Neural progenitor cell (in vitro differentiated cells): Measurements from ENCODE around the gene RIPOR2. TPM values are rescaled to one million over a fixed set of nuclear protein-coding genes. Genes with fewer than 3 reads are reported as not detected.
"Not testable (repeated sequence)": the region's sequence is repeated elsewhere in the genome, so short reads cannot be mapped to it uniquely, and the experiment has no call there.

ENCODE experiments used
- DNase-seq: peaks from one replicate; pipeline ENCODE4 v3.0.0-alpha.2; 2016; ENCODE audit warnings: low spot score
- H2AFZ ChIP-seq: fragments of 200-600 bp; sonication (generic); replicated peaks from 2 replicates; pipeline ENCODE4 v1.6.1; 2016; ENCODE audit warnings: antibody characterized with exemption
- H3F3A ChIP-seq: fragments of 200-600 bp; sonication (generic); 2 replicates; pipeline ENCODE4 v1.6.1; 2016; ENCODE audit warnings: antibody characterized with exemption, low read depth
- H3K27ac ChIP-seq: fragments of 200-600 bp; sonication (generic); 2 replicates; pipeline ENCODE4 v1.5.1; 2016; ENCODE audit warnings: mild to moderate bottlenecking
- H3K27me3 ChIP-seq: fragments of 200-600 bp; sonication (generic); 2 replicates; pipeline ENCODE4 v1.6.1; 2016; ENCODE audit warnings: mild to moderate bottlenecking, moderate library complexity
- H3K36me3 ChIP-seq: fragments of 200-600 bp; sonication (generic); 2 replicates; pipeline ENCODE4 v1.5.1; 2016
- H3K4me1 ChIP-seq: fragments of 200-600 bp; sonication (generic); 2 replicates; pipeline ENCODE4 v1.6.1; 2016; ENCODE audit warnings: mixed run types
- H3K4me2 ChIP-seq: fragments of 200-600 bp; sonication (generic); 2 replicates; pipeline ENCODE4 v1.6.1; 2016
- H3K4me3 ChIP-seq: fragments of 200-600 bp; sonication (generic); 2 replicates; pipeline ENCODE4 v1.5.1; 2016
- H3K79me2 ChIP-seq: fragments of 200-600 bp; sonication (generic); 2 replicates; pipeline ENCODE4 v1.6.1; 2016; ENCODE audit warnings: low read depth
- H3K9ac ChIP-seq: fragments of 200-600 bp; sonication (generic); 2 replicates; pipeline ENCODE4 v1.6.1; 2016
- H3K9me3 ChIP-seq: fragments of 200-600 bp; sonication (generic); 2 replicates; pipeline ENCODE4 v1.5.1; 2016; ENCODE audit warnings: low read depth
- H4K20me1 ChIP-seq: fragments of 200-600 bp; sonication (generic); 2 replicates; pipeline ENCODE4 v1.6.1; 2016; ENCODE audit warnings: low read depth
- H3K27ac Mint-ChIP-seq: 3 replicates; pipeline ENCODE4 v1.8.0; 2021; ENCODE audit warnings: mixed read lengths
- H3K27me3 Mint-ChIP-seq: 2 replicates; pipeline ENCODE4 v1.8.0; 2022; ENCODE audit warnings: low read depth, mild to moderate bottlenecking, inconsistent platforms, moderate library complexity, mixed read lengths; ENCODE audit not compliant: insufficient read depth
- H3K36me3 Mint-ChIP-seq: 3 replicates; pipeline ENCODE4 v1.8.0; 2021; ENCODE audit warnings: mixed read lengths
- H3K4me1 Mint-ChIP-seq: 3 replicates; pipeline ENCODE4 v1.8.0; 2021; ENCODE audit warnings: mixed read lengths
- H3K4me3 Mint-ChIP-seq: 3 replicates; pipeline ENCODE4 v1.8.0; 2021; ENCODE audit warnings: mild to moderate bottlenecking, moderate library complexity, mixed read lengths
- H3K9me3 Mint-ChIP-seq: 3 replicates; pipeline ENCODE4 v1.8.0; 2020; ENCODE audit warnings: mixed read lengths
- CTCF ChIP-seq: fragments of 200-600 bp; sonication (generic); IDR thresholded peaks from 2 replicates; pipeline ENCODE4 v1.5.1; 2017; ENCODE audit warnings: antibody characterized with exemption, mild to moderate bottlenecking
- EZH2 ChIP-seq: fragments of 200-600 bp; sonication (generic); IDR thresholded peaks from 2 replicates; pipeline ENCODE4 v1.6.1; 2017; ENCODE audit warnings: antibody characterized with exemption, mild to moderate bottlenecking, moderate library complexity
- EZH2phosphoT487 ChIP-seq: fragments of 200-600 bp; sonication (generic); IDR thresholded peaks from 2 replicates; pipeline ENCODE4 v1.6.1; 2017; ENCODE audit warnings: antibody characterized with exemption
- total RNA-seq: library from RNA; depleted of rRNA; stranded (reverse); fragments of >200 nt; gene quantifications from 2 replicates; pipeline ENCODE4 v1.2.3, GENCODE V29; 2015; ENCODE audit warnings: low replicate concordance

Gene RIPOR2
- total RNA-seq, 1 donor from 2014 or later: 0.26 TPM

DNA sequence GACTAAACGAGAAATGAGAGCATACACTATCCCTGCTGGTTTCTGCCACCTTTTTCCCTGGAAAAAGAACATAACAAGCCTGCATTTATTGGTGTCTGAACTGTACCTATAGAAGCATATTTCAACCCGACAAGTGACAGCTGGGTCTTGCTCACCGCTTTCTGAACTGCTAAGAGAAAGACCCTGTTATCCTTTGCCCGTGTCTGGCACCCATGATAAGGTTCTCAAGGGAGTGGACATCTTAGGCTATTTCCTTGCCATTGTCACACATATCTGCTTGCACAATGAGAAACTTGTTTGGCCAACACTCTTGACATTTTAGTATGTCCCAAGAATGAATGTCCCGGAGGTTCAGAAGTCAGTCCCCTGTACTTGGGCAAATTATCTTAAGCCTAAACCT lies 19.3 kb downstream of the RIPOR2 start:
- Histone ChIP-seq H3K79me2 (no peaks in the 10 kb centered on the region), H3K27ac (no peak overlapping the region), H3K9me3 (no peaks in the 10 kb centered on the region), H3K4me1 (peaks cover 20% of the 10 kb centered on the region), H3K36me3 (no peaks in the 10 kb centered on the region), H3K4me2 (no peak overlapping the region), H2AFZ (no peak overlapping the region), H4K20me1 (no peaks in the 10 kb centered on the region), H3F3A (peaks cover 12% of the 10 kb centered on the region), H3K27me3 (peaks cover 22% of the 10 kb centered on the region), H3K9ac (no peak overlapping the region), H3K4me3 (no peak overlapping the region)
- H3K36me3 Mint-ChIP-seq: no peaks in the 10 kb centered on the region
- no peak overlapping the region for H3K4me3 Mint-ChIP-seq
- no peak overlapping the region for H3K27ac Mint-ChIP-seq
- no peaks in the 10 kb centered on the region for H3K9me3 Mint-ChIP-seq
- peaks cover 29% of the 10 kb centered on the region for H3K4me1 Mint-ChIP-seq
- TF ChIP-seq EZH2phosphoT487 (no peak), CTCF (no peak), EZH2 (no peak)
- DNase-seq: no peak
- H3K27me3 Mint-ChIP-seq: peaks cover 17% of the 10 kb centered on the region

- no peak overlapping the region for H2AFZ ChIP-seq
- peaks cover 17% of the 10 kb centered on the region for H3K27me3 Mint-ChIP-seq
- no peaks in the 10 kb centered on the region for H3K36me3 Mint-ChIP-seq
- DNase-seq: no peak
- H3F3A ChIP-seq: peaks cover 14% of the 10 kb centered on the region
- TF ChIP-seq CTCF (no peak), EZH2phosphoT487 (no peak), EZH2 (no peak)
- H4K20me1 ChIP-seq: no peaks in the 10 kb centered on the region
- H3K27me3 ChIP-seq: peaks cover 30% of the 10 kb centered on the region
- H3K4me3 ChIP-seq: no peak overlapping the region
- H3K9me3 ChIP-seq: no peaks in the 10 kb centered on the region
- no peak overlapping the region for H3K27ac Mint-ChIP-seq
- H3K27ac ChIP-seq: no peak overlapping the region
- H3K4me1 Mint-ChIP-seq: peaks cover 33% of the 10 kb centered on the region
- no peaks in the 10 kb centered on the region for H3K36me3 ChIP-seq
- no peaks in the 10 kb centered on the region for H3K9me3 Mint-ChIP-seq
- no peaks in the 10 kb centered on the region for H3K79me2 ChIP-seq
- no peak overlapping the region for H3K9ac ChIP-seq
- no peak overlapping the region for H3K4me3 Mint-ChIP-seq
- H3K4me1 ChIP-seq: peaks cover 22% of the 10 kb centered on the region
- H3K4me2 ChIP-seq: no peak overlapping the region
Measured at GRCh38 chr6:24915641-24916040, 20.1 kb downstream of the RIPOR2 start.

DNA sequence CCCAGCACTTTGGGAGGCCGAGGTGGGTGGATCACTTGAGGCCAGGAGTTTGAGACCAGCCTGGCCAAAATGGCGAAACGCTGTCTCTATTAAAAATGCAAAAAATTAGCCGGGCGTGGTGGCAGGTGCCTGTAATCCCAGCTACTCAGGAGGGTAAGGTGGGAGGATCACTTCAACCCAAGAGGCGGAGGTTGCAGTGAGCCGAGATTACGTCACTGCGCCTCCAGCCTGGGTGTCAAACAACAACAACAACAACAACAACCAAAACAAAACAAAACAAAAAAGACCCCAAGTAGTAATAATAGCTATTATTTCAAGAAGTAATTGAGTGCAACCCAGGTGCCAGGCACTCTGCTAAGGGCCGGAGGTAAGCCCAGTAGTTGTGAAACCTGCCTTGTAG lies 21.7 kb downstream of the RIPOR2 start:
- H4K20me1 ChIP-seq, H3K27ac ChIP-seq, H3K9ac ChIP-seq, H3K4me2 ChIP-seq, DNase-seq, H3K36me3 ChIP-seq, H3K4me3 Mint-ChIP-seq, H3K9me3 Mint-ChIP-seq, H3K27ac Mint-ChIP-seq, H3K79me2 ChIP-seq, H3K36me3 Mint-ChIP-seq, H2AFZ ChIP-seq, H3K4me3 ChIP-seq, H3K9me3 ChIP-seq: not testable (repeated sequence)
- peaks cover 15% of the 10 kb centered on the region for H3F3A ChIP-seq
- H3K27me3 Mint-ChIP-seq: peaks cover 22% of the 10 kb centered on the region
- peaks cover 34% of the 10 kb centered on the region for H3K4me1 Mint-ChIP-seq
- peaks cover 29% of the 10 kb centered on the region for H3K4me1 ChIP-seq
- peaks cover 46% of the 10 kb centered on the region for H3K27me3 ChIP-seq

DNA sequence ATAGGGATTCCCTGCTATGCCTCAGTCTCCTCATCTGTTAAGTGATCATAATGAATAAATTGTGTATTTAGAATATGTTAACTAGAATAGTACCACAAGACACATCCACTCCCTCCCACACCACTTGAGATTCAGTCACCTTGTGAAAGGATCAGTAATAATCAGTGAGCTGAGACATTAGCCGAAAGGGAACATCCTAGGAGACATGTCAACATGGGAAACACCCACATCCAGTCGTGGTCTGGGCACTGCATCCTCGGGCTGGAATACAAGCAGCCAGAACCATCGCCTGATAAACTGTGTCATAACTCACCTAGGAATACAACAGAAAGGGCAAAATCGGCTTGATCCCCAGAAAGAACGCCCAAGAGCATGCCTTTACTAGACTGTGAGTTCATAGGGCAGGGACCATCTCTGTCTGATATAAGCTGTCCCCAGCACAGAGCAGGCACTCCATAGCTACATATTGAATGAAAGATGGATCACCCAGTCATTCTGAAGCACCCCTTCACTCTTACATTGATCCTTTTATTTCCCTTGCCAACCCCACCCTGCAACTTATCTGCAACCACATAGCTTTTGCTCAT lies 23.9 kb downstream of the RIPOR2 start:
- no peaks in the 10 kb centered on the region for H3K79me2 ChIP-seq
- no peak overlapping the region for H2AFZ ChIP-seq
- Mint-ChIP-seq H3K27ac (no peak overlapping the region), H3K4me3 (peak overlapping the region; percentile 91), H3K9me3 (no peaks in the 10 kb centered on the region), H3K4me1 (peaks cover 43% of the 10 kb centered on the region), H3K36me3 (no peaks in the 10 kb centered on the region), H3K27me3 (peaks cover 20% of the 10 kb centered on the region)
- peak overlapping the region; percentile 85 for H3K4me3 ChIP-seq
- H3K9me3 ChIP-seq: no peaks in the 10 kb centered on the region
- H4K20me1 ChIP-seq: no peaks in the 10 kb centered on the region
- DNase-seq: no peak
- H3F3A ChIP-seq: peaks cover 6% of the 10 kb centered on the region
- TF ChIP-seq CTCF: no peak
- TF ChIP-seq EZH2: no peak
- TF ChIP-seq EZH2phosphoT487: no peak
- H3K4me1 ChIP-seq: peaks cover 35% of the 10 kb centered on the region
- H3K36me3 ChIP-seq: no peaks in the 10 kb centered on the region
- H3K4me2 ChIP-seq: peak overlapping the region; percentile 99
- H3K27me3 ChIP-seq: peaks cover 50% of the 10 kb centered on the region
- no peak overlapping the region for H3K9ac ChIP-seq
- no peak overlapping the region for H3K27ac ChIP-seq
